Thymus (tissue), 11 donors: ENCODE data around the gene KIF3A. TPM values are rescaled to one million over a fixed set of nuclear protein-coding genes. Genes with fewer than 3 reads are reported as not detected.

ENCODE experiments used
- DNase-seq, 9 donors: peaks; one replicate each; pipeline ENCODE4 v3.0.0-alpha.2; 2013; ENCODE audit warnings: low spot score in 9 of 9, low read depth in 6 of 9, missing footprints in 1 of 9
- H3K27ac ChIP-seq, 2 donors: one replicate each; pipeline ENCODE4 v1.5.1; 2013; ENCODE audit warnings: control low read depth in 1 of 2, low read depth in 1 of 2, low read length in 1 of 2, mild to moderate bottlenecking in 1 of 2, moderate library complexity in 1 of 2
- H3K27me3 ChIP-seq, 2 donors: one replicate each; pipeline ENCODE4 v1.5.1; 2013; ENCODE audit warnings: low read length in 1 of 2; ENCODE audit not compliant: control insufficient read depth in 2 of 2, insufficient read depth in 1 of 2
- H3K36me3 ChIP-seq, 2 donors: one replicate each; pipeline ENCODE4 v1.5.1; 2013; ENCODE audit warnings: low read length in 1 of 2, mild to moderate bottlenecking in 1 of 2, moderate library complexity in 1 of 2; ENCODE audit not compliant: control insufficient read depth in 2 of 2, insufficient read depth in 2 of 2
- H3K4me1 ChIP-seq, 2 donors: one replicate each; pipeline ENCODE4 v1.5.1; 2013; ENCODE audit warnings: low read length in 2 of 2; ENCODE audit not compliant: control insufficient read depth in 2 of 2, insufficient read depth in 2 of 2
- H3K4me3 ChIP-seq, 2 donors: one replicate each; pipeline ENCODE4 v1.5.1; 2013; ENCODE audit warnings: low read length in 2 of 2, control low read depth in 1 of 2, mild to moderate bottlenecking in 1 of 2
- H3K9me3 ChIP-seq, 2 donors: one replicate each; pipeline ENCODE4 v1.5.1; 2013; ENCODE audit warnings: low read length in 1 of 2, mild to moderate bottlenecking in 1 of 2; ENCODE audit not compliant: control insufficient read depth in 2 of 2, insufficient read depth in 1 of 2
- WGBS: extraction: QIAGEN DNeasy Blood & Tissue Kit; methylation state at CpG from one replicate; pipeline ENCODE4 v1.1.7; 2013; 5-methylcytosine and 5-hydroxymethylcytosine counted together
- polyA plus RNA-seq: library from polyadenylated mRNA; stranded (reverse); fragments of 200-250 nt; gene quantifications from one replicate; pipeline ENCODE4 v1.2.3, GENCODE V29; 2013
- total RNA-seq: library from RNA; stranded (reverse); fragments of 120-200 nt; gene quantifications from one replicate; pipeline ENCODE4 v1.2.4, GENCODE V29; 2013
- donor health status: healthy.

Gene KIF3A
- total and polyA plus RNA-seq, 2 donors = 6.6 to 9.9 TPM

DNA sequence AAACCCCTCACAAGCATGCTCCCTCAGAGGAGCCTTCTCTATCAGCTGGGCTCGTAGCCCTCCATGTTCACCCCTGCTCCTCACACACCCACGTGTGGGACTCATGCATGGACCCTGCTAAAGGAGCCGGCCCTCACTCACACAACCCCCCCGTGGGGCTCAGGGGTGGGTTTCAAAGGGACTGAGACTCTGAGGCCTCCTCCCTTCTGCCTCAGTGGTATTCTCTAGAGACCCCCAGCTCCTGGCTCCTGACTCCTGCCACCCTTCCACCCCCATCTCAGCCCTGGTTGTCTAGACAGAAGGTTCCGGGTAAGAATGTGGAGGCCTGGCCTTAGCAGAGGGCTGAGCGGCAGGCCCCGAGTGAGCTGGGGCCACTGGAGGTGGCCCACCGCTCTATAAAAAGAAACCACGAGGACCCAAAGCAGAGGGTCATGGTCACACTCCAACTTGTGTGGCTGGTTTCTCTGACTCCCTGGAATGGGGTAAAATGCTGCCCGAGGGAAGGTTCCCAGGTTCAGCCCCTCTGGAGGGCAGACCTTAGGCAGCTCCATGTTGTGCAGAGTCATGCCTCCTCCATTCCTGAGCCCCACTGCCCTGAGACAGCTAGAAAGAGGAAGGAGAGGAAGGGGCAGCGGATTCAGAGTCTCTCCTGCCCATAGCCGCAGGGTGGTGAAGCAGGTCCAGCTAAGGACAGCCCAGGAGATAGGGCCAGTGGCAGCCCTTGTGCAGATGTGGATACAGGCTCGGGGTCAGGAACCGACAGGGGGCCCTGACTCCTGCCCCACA, 28.9 kb upstream of the KIF3A start:
- Histone ChIP-seq H3K4me3 (no peak overlapping the region), H3K27ac (no peak overlapping the region), H3K36me3 (peaks cover 3 to 4% of the 10 kb centered on the region in 2 donors), H3K4me1 (peaks cover 0 to 4% of the 10 kb centered on the region in 2 donors), H3K27me3 (no peaks in the 10 kb centered on the region), H3K9me3 (no peaks in the 10 kb centered on the region)
- no peak for DNase-seq
- 94% methylated on average over 14 of the region's 14 CpGs for WGBS

DNA sequence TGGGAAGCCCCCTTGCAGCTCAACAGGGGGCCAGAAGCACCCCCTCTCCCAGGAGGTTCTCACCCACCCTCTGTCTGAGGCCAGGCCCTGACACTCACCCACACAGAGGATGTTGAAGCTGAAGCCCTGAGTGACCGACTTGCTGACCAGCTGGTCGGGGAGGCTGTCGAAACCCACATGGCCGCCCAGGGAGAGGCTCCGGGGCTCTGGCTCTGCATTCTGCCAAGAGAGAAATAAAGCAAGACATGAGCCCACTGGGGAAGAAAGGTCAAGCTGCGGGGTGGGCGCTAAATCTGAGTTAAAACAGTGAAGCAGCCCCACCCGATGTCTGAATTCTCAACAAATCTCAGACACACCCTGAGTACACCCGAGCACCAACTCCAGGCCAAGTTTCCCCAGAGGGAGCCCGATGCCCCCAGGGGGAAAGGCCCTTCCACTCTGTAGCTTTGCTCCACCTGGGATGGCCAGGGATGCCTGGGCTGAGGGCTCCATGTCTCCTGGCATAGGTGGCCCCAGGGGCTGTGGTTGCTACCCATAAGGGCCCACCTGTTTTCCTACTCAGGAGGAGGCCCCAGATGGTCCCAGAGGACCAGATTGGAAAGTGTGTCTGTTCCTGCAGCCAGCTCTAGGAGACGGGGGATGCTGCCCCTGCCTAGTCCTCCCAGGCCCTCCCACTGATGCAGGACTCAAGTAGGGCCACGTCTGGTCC, 28.1 kb upstream of the KIF3A start:
- H3K27ac ChIP-seq = no peak overlapping the region
- H3K9me3 ChIP-seq = no peaks in the 10 kb centered on the region
- H3K4me1 ChIP-seq = peaks cover 0 to 4% of the 10 kb centered on the region in 2 donors
- peaks cover 3 to 4% of the 10 kb centered on the region in 2 donors for H3K36me3 ChIP-seq
- no peaks in the 10 kb centered on the region for H3K27me3 ChIP-seq
- no peak for DNase-seq
- WGBS = 96% methylated on average over 12 of the region's 12 CpGs
- H3K4me3 ChIP-seq = no peak overlapping the region

DNA sequence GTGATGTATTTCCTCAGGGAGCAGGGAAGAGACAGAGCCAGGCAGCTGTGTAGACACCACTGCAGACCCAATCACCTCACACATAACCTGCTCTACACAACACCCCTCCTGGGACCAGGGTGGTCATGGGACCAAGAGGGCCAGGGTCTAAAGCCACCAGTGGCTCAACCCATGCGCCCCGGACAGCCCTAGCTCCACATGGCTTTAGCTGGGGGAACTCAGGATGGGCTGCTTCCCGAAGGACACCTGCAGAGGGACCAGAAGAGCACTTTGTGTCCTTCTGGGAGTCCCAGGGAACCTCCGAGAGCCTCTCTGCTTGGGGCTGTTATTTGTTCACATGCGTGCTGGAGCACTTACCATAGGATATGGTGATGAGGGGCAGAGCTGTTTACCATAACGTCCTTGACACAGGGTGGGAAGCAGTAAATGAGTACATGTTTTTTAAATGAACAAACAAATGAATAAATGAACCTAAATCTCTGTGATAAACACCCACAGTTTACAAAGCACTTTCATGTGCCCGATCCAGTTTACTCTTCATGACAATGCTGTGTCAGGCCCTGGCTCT, 27.4 kb upstream of the KIF3A start:
- peaks cover 3 to 4% of the 10 kb centered on the region in 2 donors for H3K36me3 ChIP-seq
- WGBS = 98% methylated on average over 7 of the region's 7 CpGs

DNA sequence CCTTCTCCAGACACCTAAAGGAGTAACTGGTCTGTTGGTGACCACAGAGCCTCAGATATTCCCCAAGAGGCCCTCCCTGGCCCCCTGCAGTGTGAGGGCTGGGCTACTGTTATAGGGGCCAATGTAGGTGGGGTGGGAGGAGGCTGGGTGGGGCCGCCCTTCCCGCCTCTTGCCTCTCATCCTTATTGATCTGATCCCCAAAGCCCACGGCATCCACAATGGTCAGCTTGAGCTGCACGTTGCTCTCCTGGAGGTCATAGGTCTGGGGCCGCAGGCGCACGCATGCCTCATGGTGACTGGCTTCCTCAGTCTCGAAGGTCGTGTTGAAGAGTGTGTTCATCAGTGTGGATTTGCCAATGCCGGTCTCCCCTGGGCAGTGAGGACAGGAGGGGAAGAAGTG, 26.7 kb upstream of the KIF3A start:
- WGBS = 98% methylated on average over 10 of the region's 10 CpGs
- peaks cover 0 to 4% of the 10 kb centered on the region in 2 donors for H3K4me1 ChIP-seq
- no peak for DNase-seq
- no peaks in the 10 kb centered on the region for H3K27me3 ChIP-seq
- H3K27ac ChIP-seq = no peak overlapping the region
- peaks cover 3 to 7% of the 10 kb centered on the region in 2 donors for H3K36me3 ChIP-seq
- H3K4me3 ChIP-seq = no peak overlapping the region
- H3K9me3 ChIP-seq = no peaks in the 10 kb centered on the region

More for the DNA sequence above, 27.4 kb upstream of the KIF3A start:
- H3K27ac ChIP-seq = no peak overlapping the region
- H3K4me3 ChIP-seq = no peak overlapping the region
- no peaks in the 10 kb centered on the region for H3K9me3 ChIP-seq
- peaks cover 0 to 4% of the 10 kb centered on the region in 2 donors for H3K4me1 ChIP-seq
- no peaks in the 10 kb centered on the region for H3K27me3 ChIP-seq
- no peak for DNase-seq

DNA sequence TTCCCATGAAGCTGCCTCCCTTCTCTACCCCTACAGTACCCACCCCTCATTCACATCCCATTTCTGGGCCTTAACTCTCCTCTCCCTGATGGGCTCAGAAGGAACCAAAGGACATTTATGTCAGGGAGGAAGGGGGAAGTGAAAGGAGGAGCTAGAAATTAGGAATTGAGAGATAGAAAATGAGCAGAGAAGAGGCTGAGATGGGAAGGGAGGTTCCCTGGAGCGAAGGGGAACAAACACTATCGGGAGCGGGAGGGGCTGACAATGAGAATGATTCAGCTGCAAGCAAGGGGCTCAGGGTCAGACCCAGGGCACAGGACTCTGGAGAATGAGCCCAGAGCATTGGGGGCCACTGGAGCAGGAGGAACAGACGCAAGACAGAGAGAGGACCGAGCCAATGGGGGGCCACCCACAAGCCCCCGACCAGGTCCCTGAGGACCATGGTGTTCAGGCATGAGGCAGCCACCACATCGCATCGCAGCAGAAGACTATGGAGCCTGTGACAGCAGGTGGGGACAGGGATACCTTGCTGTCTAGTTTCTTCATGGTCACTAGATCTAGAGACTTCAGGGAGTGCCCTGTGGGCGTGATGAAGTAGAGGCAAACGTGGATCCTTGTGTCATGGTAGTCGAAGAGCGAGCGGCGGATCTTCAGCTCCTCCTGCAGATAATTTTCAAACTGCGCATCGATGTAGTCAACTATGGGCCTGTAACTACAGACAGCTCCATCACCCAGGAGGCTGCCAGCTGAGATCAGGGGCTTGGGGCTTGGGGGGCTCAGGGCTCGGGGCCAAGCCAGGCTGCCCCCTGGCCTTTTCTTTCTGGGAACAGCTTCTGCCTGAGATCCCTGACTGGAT, 26.1 kb upstream of the KIF3A start:
- peaks cover 0 to 4% of the 10 kb centered on the region in 2 donors for H3K4me1 ChIP-seq
- H3K36me3 ChIP-seq = peaks cover 3 to 11% of the 10 kb centered on the region in 2 donors
- no peak overlapping the region for H3K4me3 ChIP-seq
- DNase-seq = no peak
- H3K27me3 ChIP-seq = no peaks in the 10 kb centered on the region
- WGBS = 97% methylated on average over 17 of the region's 17 CpGs
- H3K9me3 ChIP-seq = no peaks in the 10 kb centered on the region
- H3K27ac ChIP-seq = no peak overlapping the region

DNA sequence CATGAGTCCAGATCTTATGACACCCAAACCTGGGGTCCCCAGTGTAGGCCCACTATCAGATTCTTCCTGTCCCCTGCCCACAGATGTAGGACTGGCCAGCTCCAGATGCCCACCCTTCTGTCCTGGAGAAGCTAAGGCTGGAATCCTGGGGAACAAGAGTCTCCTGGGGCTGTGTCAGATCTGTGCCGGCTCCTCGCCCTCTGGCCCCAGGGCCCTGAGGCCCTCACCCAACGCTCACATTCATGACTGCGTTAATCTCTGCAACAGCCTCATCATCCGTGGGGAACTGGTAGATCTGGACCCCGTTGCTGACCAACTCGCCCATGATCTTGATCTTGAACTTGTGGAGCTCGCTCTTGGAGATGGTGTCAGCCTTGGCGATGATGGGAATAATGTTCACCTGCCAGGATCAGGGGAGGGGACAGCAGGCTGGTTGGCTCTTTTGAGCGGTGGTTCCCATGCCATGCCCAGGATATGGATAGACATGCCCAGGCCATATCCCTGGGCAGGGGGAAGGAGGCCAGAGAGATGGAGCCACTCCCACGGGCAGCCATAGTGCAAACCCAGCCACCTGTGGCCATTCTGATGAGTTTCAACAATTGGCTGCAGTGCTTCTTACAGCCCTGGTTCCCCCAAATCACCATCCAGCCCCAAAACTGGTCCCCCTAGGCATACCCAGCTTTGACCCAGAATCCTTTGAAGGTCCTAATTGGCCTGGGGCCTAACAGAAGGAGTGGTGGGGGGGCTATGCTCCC, 25.1 kb upstream of the KIF3A start:
- H3K9me3 ChIP-seq = no peaks in the 10 kb centered on the region
- H3K4me1 ChIP-seq = no peaks in the 10 kb centered on the region
- no peak overlapping the region for H3K4me3 ChIP-seq
- peaks cover 3 to 11% of the 10 kb centered on the region in 2 donors for H3K36me3 ChIP-seq
- H3K27me3 ChIP-seq = no peaks in the 10 kb centered on the region
- DNase-seq = no peak
- no peak overlapping the region for H3K27ac ChIP-seq
- WGBS = 98% methylated on average over 11 of the region's 11 CpGs

DNA sequence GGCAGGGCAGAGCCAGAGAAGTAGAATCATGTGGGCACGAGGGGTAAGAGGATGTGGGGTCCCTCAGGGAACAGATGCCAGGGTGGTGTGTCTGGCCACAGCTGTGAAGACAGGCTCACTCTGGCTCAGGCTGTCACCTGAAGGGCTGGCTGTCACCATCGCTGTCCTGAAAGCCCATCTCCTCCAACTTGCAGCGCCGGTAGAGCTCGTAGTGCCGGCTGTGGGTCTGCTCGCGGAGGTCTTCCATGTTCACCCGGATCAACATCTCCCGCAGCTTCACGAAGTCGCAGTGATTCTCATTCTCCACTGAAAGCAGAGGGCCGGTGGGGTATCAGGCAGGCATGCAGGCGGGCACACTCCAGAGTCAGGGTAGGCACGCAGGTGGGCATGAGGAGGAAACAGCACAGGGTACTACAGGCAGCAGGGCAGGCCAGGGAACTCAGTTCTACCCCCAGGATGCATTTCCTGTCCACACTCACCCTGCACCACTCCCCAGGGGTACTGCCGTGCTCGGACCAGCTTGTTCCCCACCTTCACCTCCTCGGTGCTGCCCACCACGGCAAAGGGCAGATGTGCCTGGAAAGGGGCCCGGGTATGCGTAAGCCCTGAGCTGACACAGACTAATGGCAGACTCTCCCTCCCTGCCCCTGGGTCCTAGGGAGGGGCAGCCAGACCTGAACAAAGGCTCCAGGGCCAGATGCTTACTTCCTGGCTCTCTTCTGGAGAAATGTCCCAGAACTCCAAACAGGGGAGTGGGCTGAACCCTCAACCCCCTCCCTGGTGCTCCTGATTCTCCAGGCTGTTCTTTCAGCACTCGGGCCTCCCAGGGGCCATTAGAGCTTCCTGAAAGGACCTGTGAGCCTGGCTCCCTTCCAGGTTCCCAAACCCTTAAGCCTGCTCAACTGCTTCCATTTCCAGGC, 24.2 kb upstream of the KIF3A start:
- no peak overlapping the region for H3K27ac ChIP-seq
- H3K4me1 ChIP-seq = no peaks in the 10 kb centered on the region
- H3K36me3 ChIP-seq = peaks cover 3 to 11% of the 10 kb centered on the region in 2 donors
- no peaks in the 10 kb centered on the region for H3K9me3 ChIP-seq
- no peak for DNase-seq
- no peaks in the 10 kb centered on the region for H3K27me3 ChIP-seq
- H3K4me3 ChIP-seq = no peak overlapping the region
- 96% methylated on average over 22 of the region's 22 CpGs for WGBS
